BLaER1 (cell line): Measurements from ENCODE around the gene HASPIN.

ENCODE experiments used
- H3K27ac ChIP-seq: shearing (Covaris generic); formaldehyde crosslinking; 2 replicates; pipeline ENCODE4 v1.8.1; 2022
- H3K27me3 ChIP-seq: shearing (Covaris generic); formaldehyde crosslinking; 2 replicates; pipeline ENCODE4 v1.8.1; 2022
- H3K36me3 ChIP-seq: shearing (Covaris generic); formaldehyde crosslinking; 2 replicates; pipeline ENCODE4 v1.8.1; 2022
- H3K4me1 ChIP-seq: shearing (Covaris generic); formaldehyde crosslinking; 2 replicates; pipeline ENCODE4 v1.8.1; 2022
- H3K4me2 ChIP-seq: shearing (Covaris generic); formaldehyde crosslinking; 2 replicates; pipeline ENCODE4 v1.8.1; 2022
- H3K4me3 ChIP-seq: shearing (Covaris generic); formaldehyde crosslinking; 2 replicates; pipeline ENCODE4 v1.8.1; 2022
- H3K9ac ChIP-seq: shearing (Covaris generic); formaldehyde crosslinking; 2 replicates; pipeline ENCODE4 v1.8.1; 2022
- H3K9me3 ChIP-seq: shearing (Covaris generic); formaldehyde crosslinking; 2 replicates; pipeline ENCODE4 v1.8.1; 2022
- H4K20me1 ChIP-seq: shearing (Covaris generic); formaldehyde crosslinking; 2 replicates; pipeline ENCODE4 v1.8.1; 2022
- Cebpa-rat ChIP-seq: shearing (Covaris generic); IDR thresholded peaks from 2 replicates; pipeline ENCODE4 v1.8.1; 2022

The HASPIN gene

DNA sequence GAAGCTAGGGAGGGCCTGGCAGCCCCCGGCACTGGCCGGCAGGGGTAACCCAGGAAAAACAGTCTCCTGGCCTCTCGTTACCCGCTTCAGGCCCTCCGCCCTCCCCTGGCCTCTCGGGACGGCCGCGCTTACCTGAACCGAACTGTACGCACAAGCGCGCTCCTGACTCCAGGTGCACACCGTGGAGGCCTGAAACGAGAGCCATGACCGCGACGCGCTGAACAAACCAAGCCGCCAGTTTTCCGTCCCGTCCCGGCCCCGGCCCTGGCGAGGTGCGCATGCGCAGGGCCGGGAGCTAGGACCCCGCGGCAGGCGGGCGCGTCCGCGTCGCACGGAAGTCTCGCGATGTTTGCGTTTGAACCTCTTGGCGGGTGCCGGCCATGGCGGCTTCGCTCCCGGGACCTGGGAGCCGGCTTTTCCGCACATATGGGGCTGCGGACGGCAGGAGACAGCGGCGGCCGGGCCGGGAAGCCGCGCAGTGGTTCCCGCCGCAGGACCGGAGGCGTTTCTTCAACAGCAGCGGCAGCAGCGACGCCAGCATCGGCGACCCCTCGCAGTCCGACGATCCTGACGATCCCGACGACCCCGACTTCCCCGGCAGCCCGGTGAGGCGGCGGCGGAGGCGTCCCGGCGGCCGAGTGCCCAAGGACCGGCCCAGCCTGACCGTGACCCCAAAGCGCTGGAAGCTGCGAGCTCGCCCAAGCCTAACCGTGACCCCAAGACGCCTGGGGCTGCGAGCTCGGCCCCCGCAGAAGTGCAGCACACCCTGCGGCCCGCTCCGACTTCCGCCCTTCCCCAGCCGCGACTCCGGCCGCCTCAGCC lies at the start of gene HASPIN:
HASPIN (plus strand) TSS at position 348 of the 822 bp plus-strand sequence; CDS start at position 381, 33 bp downstream.
- Histone ChIP-seq H3K4me3 (peak within 1 kb of the TSS; percentile 98), H3K27me3 (no peaks in the 10 kb centered on the region), H3K4me2 (peak within 1 kb of the TSS; percentile 98), H3K9ac (peak within 1 kb of the TSS; percentile 95), H3K9me3 (no peaks in the 10 kb centered on the region), H4K20me1 (peaks cover 32% of the 10 kb centered on the region; the same call in 1 of the 2 replicates), H3K36me3 (peaks cover 63% of the 10 kb centered on the region), H3K27ac (peak within 1 kb of the TSS; percentile 90), H3K4me1 (peaks cover 73% of the 10 kb centered on the region)
- TF ChIP-seq Cebpa-rat: no peak

DNA sequence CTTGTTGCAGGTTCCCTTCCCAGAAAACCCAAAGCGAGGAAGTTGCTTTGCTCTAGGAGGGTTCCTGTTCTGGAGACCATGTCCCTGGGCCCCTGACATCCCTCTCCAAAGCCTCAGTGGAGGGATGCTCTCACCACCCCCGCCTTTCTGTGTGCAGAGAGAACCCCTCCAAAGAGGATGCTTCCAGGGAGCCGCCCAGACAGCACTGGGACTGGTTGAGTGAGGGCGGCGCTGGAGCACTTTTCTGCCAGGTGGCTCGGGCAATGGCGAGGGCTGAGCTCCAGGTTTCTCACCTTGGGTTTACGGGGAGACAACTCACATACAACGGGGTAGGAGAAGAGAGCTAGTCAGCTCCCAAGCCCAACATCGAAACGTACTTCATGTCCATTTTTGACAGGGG lies 47.8 kb upstream of the HASPIN start:
- no peak overlapping the region for H3K4me3 ChIP-seq
- peaks cover 68% of the 10 kb centered on the region for H3K36me3 ChIP-seq
- no peak for TF ChIP-seq Cebpa-rat
- peaks cover 29% of the 10 kb centered on the region; the same call in 1 of the 2 replicates for H4K20me1 ChIP-seq
- no peak overlapping the region for H3K4me2 ChIP-seq
- no peaks in the 10 kb centered on the region for H3K4me1 ChIP-seq
- H3K9me3 ChIP-seq: no peaks in the 10 kb centered on the region
- H3K9ac ChIP-seq: no peak overlapping the region
- no peaks in the 10 kb centered on the region for H3K27me3 ChIP-seq
- H3K27ac ChIP-seq: no peak overlapping the region

DNA sequence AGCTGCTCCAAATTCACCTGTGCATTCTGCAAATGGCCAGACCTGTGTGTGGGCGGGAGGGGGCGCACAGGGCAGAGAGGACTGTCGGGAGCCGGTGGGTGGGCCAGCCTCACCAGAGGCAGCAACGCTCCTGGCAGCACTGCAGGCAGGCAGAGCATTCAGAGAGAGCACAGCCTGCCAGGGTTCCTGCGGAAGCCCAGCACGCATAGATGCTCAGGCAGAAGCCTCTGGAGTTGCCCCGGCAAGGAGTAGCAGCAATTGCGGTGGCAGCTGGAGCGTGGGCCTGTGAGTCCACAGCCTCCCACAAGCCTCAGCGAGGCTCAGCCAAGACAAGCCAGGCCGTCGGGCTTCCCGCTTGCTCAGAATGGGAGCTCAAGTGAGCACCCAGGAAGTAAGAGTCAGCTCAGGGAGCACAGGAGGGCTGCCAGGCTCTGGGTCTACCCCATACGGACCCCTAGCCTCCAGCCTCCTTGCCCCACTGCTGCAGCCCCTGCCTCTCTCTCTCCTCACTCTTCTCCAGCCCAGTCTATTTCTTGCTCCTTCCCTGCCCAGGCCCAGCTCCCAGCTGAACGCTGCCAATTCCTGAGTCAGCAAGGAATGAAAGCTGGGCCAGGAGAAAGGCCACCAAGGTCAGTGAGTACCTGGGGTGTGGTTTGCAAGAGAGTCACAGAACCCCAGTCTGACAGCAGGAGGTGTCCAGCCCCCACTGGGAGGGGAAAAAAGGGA lies 45.4 kb upstream of the HASPIN start:
- Histone ChIP-seq H3K27ac (no peak overlapping the region), H3K4me2 (no peak overlapping the region), H3K36me3 (peaks cover 51% of the 10 kb centered on the region; the same call in 1 of the 2 replicates), H3K4me1 (peaks cover 12% of the 10 kb centered on the region), H3K4me3 (no peak overlapping the region), H3K9ac (no peak overlapping the region; the same call in 1 of the 2 replicates), H4K20me1 (peaks cover 14% of the 10 kb centered on the region; the same call in 1 of the 2 replicates), H3K27me3 (no peaks in the 10 kb centered on the region), H3K9me3 (no peaks in the 10 kb centered on the region)
- no peak for TF ChIP-seq Cebpa-rat

DNA sequence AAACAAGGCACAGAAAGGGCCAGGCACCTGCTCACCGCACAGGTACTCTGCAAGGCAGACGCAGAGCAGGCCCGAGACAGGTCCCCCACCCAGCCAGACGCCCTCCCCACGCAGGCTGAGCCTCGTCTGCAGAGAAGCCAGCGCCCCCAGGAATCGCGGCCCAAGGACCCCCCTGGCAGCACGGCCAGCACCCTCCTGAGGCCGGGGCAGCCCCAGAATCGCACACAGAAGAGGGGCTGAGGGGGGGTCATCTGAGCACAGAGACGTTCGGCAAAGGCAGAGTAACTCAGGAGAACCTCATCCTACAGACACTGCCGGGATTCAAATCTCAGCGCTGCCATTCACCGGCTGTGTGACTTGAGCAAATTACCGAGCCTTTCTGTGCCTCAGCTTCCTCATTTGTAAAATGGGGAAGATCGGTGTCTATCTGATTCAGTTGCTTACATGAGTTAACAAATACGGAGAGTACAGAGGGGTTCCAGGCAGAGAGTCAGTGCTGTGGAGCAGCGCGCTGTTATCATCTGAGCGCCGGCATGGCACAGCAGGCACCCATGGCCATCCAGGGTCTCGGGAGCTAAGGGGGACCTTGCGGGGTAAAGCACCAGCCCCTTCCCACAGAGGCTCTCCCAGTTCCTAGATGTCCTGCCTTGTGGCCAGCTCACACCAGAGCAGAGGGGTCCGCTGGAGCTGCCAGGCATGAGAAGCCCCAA lies 44.7 kb upstream of the HASPIN start:
- peaks cover 46% of the 10 kb centered on the region; the same call in 1 of the 2 replicates for H3K36me3 ChIP-seq
- peaks cover 17% of the 10 kb centered on the region; the same call in 1 of the 2 replicates for H4K20me1 ChIP-seq
- H3K9me3 ChIP-seq: no peaks in the 10 kb centered on the region
- no peak overlapping the region; the same call in 1 of the 2 replicates for H3K9ac ChIP-seq
- no peak overlapping the region for H3K4me3 ChIP-seq
- H3K4me1 ChIP-seq: peaks cover 19% of the 10 kb centered on the region
- no peak for TF ChIP-seq Cebpa-rat
- H3K27ac ChIP-seq: no peak overlapping the region
- H3K27me3 ChIP-seq: no peaks in the 10 kb centered on the region
- H3K4me2 ChIP-seq: no peak overlapping the region

DNA sequence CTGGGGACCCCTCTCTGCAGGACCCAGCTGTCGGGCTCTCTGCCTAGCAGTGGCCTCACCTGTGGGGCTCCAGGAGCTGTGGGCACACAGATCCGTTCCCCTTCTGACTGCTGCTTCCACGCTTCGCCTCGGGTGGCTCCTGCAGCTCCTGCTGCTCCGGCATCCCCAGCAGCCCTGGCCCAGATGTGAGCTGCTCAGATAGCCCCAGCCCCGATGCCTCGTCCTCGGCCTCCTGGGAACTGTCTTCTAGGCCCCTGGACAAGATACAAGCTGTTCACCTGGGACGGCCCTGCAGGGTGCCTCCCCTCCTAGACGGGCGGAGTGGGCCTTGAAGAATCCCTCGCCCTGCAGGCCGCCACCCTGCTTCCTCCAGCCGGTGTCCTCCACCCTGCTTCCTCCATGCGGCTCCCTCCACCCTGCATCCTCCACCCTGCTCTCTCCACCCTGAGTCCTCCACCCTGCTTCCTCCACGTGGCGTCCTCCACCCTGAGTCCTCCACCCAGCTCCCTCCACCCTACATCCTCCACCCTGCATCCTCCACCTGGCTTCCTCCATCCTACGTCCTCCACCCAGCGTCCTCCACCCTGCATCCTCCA lies 44.1 kb upstream of the HASPIN start:
- Histone ChIP-seq H3K27ac (no peak overlapping the region), H3K4me1 (peaks cover 26% of the 10 kb centered on the region), H3K4me2 (no peak overlapping the region), H3K9me3 (no peaks in the 10 kb centered on the region), H3K27me3 (no peaks in the 10 kb centered on the region), H4K20me1 (peaks cover 21% of the 10 kb centered on the region; the same call in 1 of the 2 replicates), H3K36me3 (peaks cover 46% of the 10 kb centered on the region; the same call in 1 of the 2 replicates), H3K4me3 (no peak overlapping the region), H3K9ac (no peak overlapping the region)
- TF ChIP-seq Cebpa-rat: no peak

DNA sequence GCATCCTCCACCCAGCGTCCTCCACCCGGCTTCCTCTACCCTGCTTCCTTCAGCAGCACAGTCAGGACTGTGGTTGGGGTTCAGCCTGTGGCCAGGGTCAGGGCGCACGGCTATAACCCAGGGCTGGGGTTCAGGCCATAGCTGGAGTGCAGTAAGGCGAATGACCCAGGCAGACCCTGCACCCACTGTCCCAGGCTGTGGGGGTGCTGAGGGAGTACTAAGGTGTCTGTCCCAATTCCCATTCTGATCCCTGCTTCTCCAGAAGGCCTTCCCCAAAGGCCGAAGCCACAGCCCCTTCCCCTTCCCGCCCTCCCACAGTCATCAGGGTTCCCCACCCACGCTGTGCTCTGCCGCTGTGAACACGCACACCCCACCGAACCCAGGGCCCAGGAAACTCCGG lies 42.6 kb upstream of the HASPIN start:
- Histone ChIP-seq H3K4me3 (no peak overlapping the region), H3K27ac (no peak overlapping the region), H3K9me3 (no peaks in the 10 kb centered on the region), H3K36me3 (peaks cover 38% of the 10 kb centered on the region; the same call in 1 of the 2 replicates), H3K4me2 (no peak overlapping the region), H3K27me3 (no peaks in the 10 kb centered on the region), H3K9ac (no peak overlapping the region), H4K20me1 (peaks cover 21% of the 10 kb centered on the region; the same call in 1 of the 2 replicates), H3K4me1 (peaks cover 34% of the 10 kb centered on the region)
- no peak for TF ChIP-seq Cebpa-rat

DNA sequence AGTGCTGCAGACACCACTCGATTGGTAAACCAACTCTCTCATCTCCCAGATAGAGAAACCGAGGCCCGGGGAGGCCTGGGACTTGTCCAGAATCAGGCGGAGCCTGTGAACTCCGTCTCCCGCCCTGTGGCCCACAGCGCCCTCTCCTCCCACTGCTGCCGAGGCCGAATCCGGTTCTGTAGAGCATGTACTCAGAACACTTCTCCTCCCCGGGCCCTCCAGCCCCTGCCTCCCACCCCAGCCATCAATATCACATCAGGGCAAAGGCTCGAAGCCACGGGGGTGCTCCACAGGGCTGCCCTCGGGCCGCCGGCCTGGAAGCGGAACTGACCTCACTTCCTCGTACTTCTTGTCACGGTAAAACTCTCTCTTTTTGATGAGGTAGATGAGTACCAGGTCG lies 42.1 kb upstream of the HASPIN start:
- Histone ChIP-seq H3K9ac (no peak overlapping the region), H3K4me3 (no peak overlapping the region), H4K20me1 (peaks cover 21% of the 10 kb centered on the region; the same call in 1 of the 2 replicates), H3K4me1 (peaks cover 34% of the 10 kb centered on the region), H3K36me3 (peaks cover 38% of the 10 kb centered on the region; the same call in 1 of the 2 replicates), H3K27me3 (no peaks in the 10 kb centered on the region), H3K4me2 (no peak overlapping the region), H3K27ac (no peak overlapping the region), H3K9me3 (no peaks in the 10 kb centered on the region)
- TF ChIP-seq Cebpa-rat: no peak

DNA sequence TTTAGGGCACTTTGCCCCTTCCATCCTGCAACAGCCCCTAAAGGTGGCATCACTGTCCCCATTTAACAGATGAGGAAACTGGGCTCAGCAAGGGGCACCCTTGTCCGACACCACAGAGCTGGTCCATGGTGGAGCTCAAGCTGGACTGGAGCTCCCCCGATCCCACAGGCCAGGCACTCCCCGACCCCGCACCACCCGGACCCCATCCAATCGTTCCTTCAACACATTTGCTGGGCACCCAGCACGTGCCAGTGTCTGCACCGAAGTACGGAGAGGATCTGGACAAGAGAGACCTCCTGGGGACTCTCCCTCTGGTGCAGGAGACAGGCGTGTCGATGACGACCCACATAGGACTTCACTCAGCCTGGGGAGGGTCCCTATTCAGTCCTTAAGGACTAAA lies 41.7 kb upstream of the HASPIN start:
- Histone ChIP-seq H3K36me3 (peaks cover 34% of the 10 kb centered on the region; the same call in 1 of the 2 replicates), H4K20me1 (peaks cover 21% of the 10 kb centered on the region; the same call in 1 of the 2 replicates), H3K9me3 (no peaks in the 10 kb centered on the region), H3K4me1 (peaks cover 34% of the 10 kb centered on the region), H3K9ac (no peak overlapping the region), H3K4me3 (no peak overlapping the region), H3K4me2 (no peak overlapping the region), H3K27me3 (no peaks in the 10 kb centered on the region), H3K27ac (no peak overlapping the region)
- no peak for TF ChIP-seq Cebpa-rat

DNA sequence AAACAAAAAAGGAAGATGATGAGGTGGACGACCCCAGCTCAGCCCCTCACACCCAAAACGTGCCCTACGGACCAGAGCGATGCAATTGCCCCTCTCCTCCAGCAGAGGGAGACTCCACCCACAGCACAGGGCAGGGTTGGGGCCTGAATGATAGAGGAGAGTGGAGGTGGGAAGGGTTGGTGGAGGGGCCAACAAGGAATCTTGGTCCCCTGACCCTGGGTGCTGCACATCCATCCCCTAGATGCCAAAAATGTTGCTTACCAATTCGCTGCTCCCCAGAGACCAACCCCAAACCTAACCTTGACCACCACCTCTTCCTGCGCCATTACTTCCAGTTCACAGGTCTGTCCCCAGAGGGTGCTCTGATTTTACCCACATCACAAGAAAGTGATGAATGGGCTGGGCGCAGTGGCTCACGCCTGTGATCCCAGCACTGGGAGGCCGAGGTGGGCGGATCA lies 40.6 kb upstream of the HASPIN start:
- Histone ChIP-seq H3K27me3 (no peaks in the 10 kb centered on the region), H3K27ac (no peak overlapping the region), H3K9ac (no peak overlapping the region), H3K4me1 (peaks cover 36% of the 10 kb centered on the region), H3K4me3 (no peak overlapping the region), H3K9me3 (no peaks in the 10 kb centered on the region), H4K20me1 (peaks cover 21% of the 10 kb centered on the region; the same call in 1 of the 2 replicates), H3K4me2 (peak overlapping the region; percentile 65), H3K36me3 (peaks cover 24% of the 10 kb centered on the region; the same call in 1 of the 2 replicates)
- TF ChIP-seq Cebpa-rat: no peak
